ENCODE results near the gene RELCH. TPM values are rescaled to one million over a fixed set of nuclear protein-coding genes. Genes with fewer than 3 reads are reported as not detected.

RELCH gene
- total RNA-seq, 1 donor from 2014 or later, result 32.6 TPM

GRCh38 chr18:62200121-62200914 lies 13.3 kb downstream of the RELCH start:
- peaks cover 3% of the 10 kb centered on the region for H3K36me3 Mint-ChIP-seq (ENCODE audit: low read depth)
- H3K4me1 Mint-ChIP-seq (ENCODE audit: low read depth), result peaks cover 24% of the 10 kb centered on the region
- no peak overlapping the region for H3K4me3 Mint-ChIP-seq
- H3K9me3 Mint-ChIP-seq, result no peaks in the 10 kb centered on the region
- no peaks in the 10 kb centered on the region for H3K27me3 Mint-ChIP-seq (ENCODE audit: insufficient read depth)
- intact Hi-C loops (cut with micrococcal nuclease), result no loop called here
- no peak overlapping the region for H3K27ac Mint-ChIP-seq
- DNase-seq (ENCODE audit: low spot score), result no peak

- peaks cover 3% of the 10 kb centered on the region for H3K36me3 Mint-ChIP-seq (ENCODE audit: low read depth)
- no peak for DNase-seq (ENCODE audit: low spot score)
- no peak overlapping the region for H3K4me3 Mint-ChIP-seq
- H3K4me1 Mint-ChIP-seq (ENCODE audit: low read depth), result peaks cover 20% of the 10 kb centered on the region
- no peaks in the 10 kb centered on the region for H3K27me3 Mint-ChIP-seq (ENCODE audit: insufficient read depth)
- H3K9me3 Mint-ChIP-seq, result no peaks in the 10 kb centered on the region
- intact Hi-C loops (cut with micrococcal nuclease), result no loop called here
- no peak overlapping the region for H3K27ac Mint-ChIP-seq
Measured at GRCh38 chr18:62201870-62202269, 14.8 kb downstream of the RELCH start.

- Mint-ChIP-seq H3K27ac (no peak overlapping the region), H3K9me3 (peaks cover 5% of the 10 kb centered on the region), H3K27me3 (ENCODE audit: insufficient read depth) (no peaks in the 10 kb centered on the region), H3K4me1 (ENCODE audit: low read depth) (peaks cover 14% of the 10 kb centered on the region), H3K36me3 (ENCODE audit: low read depth) (peaks cover 10% of the 10 kb centered on the region), H3K4me3 (no peak overlapping the region)
- intact Hi-C loops (cut with micrococcal nuclease), result no loop called here
- DNase-seq (ENCODE audit: low spot score), result no peak
Measured at GRCh38 chr18:62205824-62206223, 18.8 kb downstream of the RELCH start.

- intact Hi-C loops (cut with micrococcal nuclease), result no loop called here
- Mint-ChIP-seq H3K27me3 (ENCODE audit: insufficient read depth) (no peaks in the 10 kb centered on the region), H3K27ac (no peak overlapping the region)
Measured at GRCh38 chr18:62206593-62206992, 19.5 kb downstream of the RELCH start.

GRCh38 chr18:62209046-62209445 lies 22.0 kb downstream of the RELCH start:
- no peak overlapping the region for H3K4me3 Mint-ChIP-seq
- H3K4me1 Mint-ChIP-seq (ENCODE audit: low read depth), result peaks cover 14% of the 10 kb centered on the region
- no peaks in the 10 kb centered on the region for H3K27me3 Mint-ChIP-seq (ENCODE audit: insufficient read depth)
- intact Hi-C loops (cut with micrococcal nuclease), result no loop called here
- no peak overlapping the region for H3K27ac Mint-ChIP-seq
- H3K9me3 Mint-ChIP-seq, result peaks cover 5% of the 10 kb centered on the region
- DNase-seq (ENCODE audit: low spot score), result no peak
- peaks cover 24% of the 10 kb centered on the region for H3K36me3 Mint-ChIP-seq (ENCODE audit: low read depth)

More at GRCh38 chr18:62206593-62206992, 19.5 kb downstream of the RELCH start:
- peaks cover 5% of the 10 kb centered on the region for H3K9me3 Mint-ChIP-seq
- H3K4me3 Mint-ChIP-seq, result no peak overlapping the region
- peaks cover 12% of the 10 kb centered on the region for H3K36me3 Mint-ChIP-seq (ENCODE audit: low read depth)
- DNase-seq (ENCODE audit: low spot score), result no peak
- H3K4me1 Mint-ChIP-seq (ENCODE audit: low read depth), result peaks cover 14% of the 10 kb centered on the region

- Mint-ChIP-seq H3K27ac (no peak overlapping the region), H3K27me3 (ENCODE audit: insufficient read depth) (no peaks in the 10 kb centered on the region)
Measured at GRCh38 chr18:62210138-62210537, 23.1 kb downstream of the RELCH start.

GRCh38 chr18:62211325-62211828 lies 24.3 kb downstream of the RELCH start:
- Mint-ChIP-seq H3K27me3 (ENCODE audit: insufficient read depth) (no peaks in the 10 kb centered on the region), H3K9me3 (peaks cover 5% of the 10 kb centered on the region), H3K27ac (no peak overlapping the region), H3K36me3 (ENCODE audit: low read depth) (peaks cover 29% of the 10 kb centered on the region), H3K4me1 (ENCODE audit: low read depth) (peaks cover 14% of the 10 kb centered on the region), H3K4me3 (no peak overlapping the region)
- DNase-seq (ENCODE audit: low spot score), result no peak
- intact Hi-C loops (cut with micrococcal nuclease), result no loop called here

More at GRCh38 chr18:62210138-62210537, 23.1 kb downstream of the RELCH start:
- no peak for DNase-seq (ENCODE audit: low spot score)
- intact Hi-C loops (cut with micrococcal nuclease), result no loop called here
- peaks cover 14% of the 10 kb centered on the region for H3K4me1 Mint-ChIP-seq (ENCODE audit: low read depth)
- peaks cover 5% of the 10 kb centered on the region for H3K9me3 Mint-ChIP-seq
- peaks cover 29% of the 10 kb centered on the region for H3K36me3 Mint-ChIP-seq (ENCODE audit: low read depth)
- H3K4me3 Mint-ChIP-seq, result no peak overlapping the region

GRCh38 chr18:62214790-62215189 lies 27.7 kb downstream of the RELCH start:
- H3K9me3 Mint-ChIP-seq, result peaks cover 5% of the 10 kb centered on the region
- H3K36me3 Mint-ChIP-seq (ENCODE audit: low read depth), result peaks cover 34% of the 10 kb centered on the region
- no peak for DNase-seq (ENCODE audit: low spot score)
- H3K27ac Mint-ChIP-seq, result no peak overlapping the region
- H3K4me3 Mint-ChIP-seq, result no peak overlapping the region
- no peaks in the 10 kb centered on the region for H3K27me3 Mint-ChIP-seq (ENCODE audit: insufficient read depth)
- H3K4me1 Mint-ChIP-seq (ENCODE audit: low read depth), result peaks cover 16% of the 10 kb centered on the region
- intact Hi-C loops (cut with micrococcal nuclease), result no loop called here

GRCh38 chr18:62224229-62224628 lies 37.2 kb downstream of the RELCH start:
- H3K36me3 Mint-ChIP-seq (ENCODE audit: low read depth), result peaks cover 41% of the 10 kb centered on the region
- no peaks in the 10 kb centered on the region for H3K4me1 Mint-ChIP-seq (ENCODE audit: low read depth)
- no peak for DNase-seq (ENCODE audit: low spot score)
- H3K27me3 Mint-ChIP-seq (ENCODE audit: insufficient read depth), result no peaks in the 10 kb centered on the region
- H3K4me3 Mint-ChIP-seq, result no peak overlapping the region
- H3K9me3 Mint-ChIP-seq, result peaks cover 17% of the 10 kb centered on the region
- no peak overlapping the region for H3K27ac Mint-ChIP-seq
- intact Hi-C loops (cut with micrococcal nuclease), result no loop called here

- Mint-ChIP-seq H3K9me3 (peaks cover 17% of the 10 kb centered on the region), H3K27me3 (ENCODE audit: insufficient read depth) (no peaks in the 10 kb centered on the region), H3K4me3 (no peak overlapping the region), H3K36me3 (ENCODE audit: low read depth) (peaks cover 48% of the 10 kb centered on the region), H3K4me1 (ENCODE audit: low read depth) (no peaks in the 10 kb centered on the region), H3K27ac (no peak overlapping the region)
- intact Hi-C loops (cut with micrococcal nuclease), result no loop called here
- no peak for DNase-seq (ENCODE audit: low spot score)
Measured at GRCh38 chr18:62226047-62226446, 39.0 kb downstream of the RELCH start.

- Mint-ChIP-seq H3K4me3 (no peak overlapping the region), H3K36me3 (ENCODE audit: low read depth) (peaks cover 37% of the 10 kb centered on the region), H3K27ac (no peak overlapping the region), H3K4me1 (ENCODE audit: low read depth) (peaks cover 8% of the 10 kb centered on the region), H3K27me3 (ENCODE audit: insufficient read depth) (no peaks in the 10 kb centered on the region), H3K9me3 (peaks cover 5% of the 10 kb centered on the region)
- intact Hi-C loops (cut with micrococcal nuclease), result no loop called here
- no peak for DNase-seq (ENCODE audit: low spot score)
Measured at GRCh38 chr18:62236252-62236651, 49.2 kb downstream of the RELCH start.

GRCh38 chr18:62239475-62239874 lies 52.4 kb downstream of the RELCH start:
- no peaks in the 10 kb centered on the region for H3K27me3 Mint-ChIP-seq (ENCODE audit: insufficient read depth)
- H3K4me1 Mint-ChIP-seq (ENCODE audit: low read depth), result peaks cover 8% of the 10 kb centered on the region
- H3K36me3 Mint-ChIP-seq (ENCODE audit: low read depth), result peaks cover 30% of the 10 kb centered on the region
- no peak overlapping the region for H3K27ac Mint-ChIP-seq
- DNase-seq (ENCODE audit: low spot score), result no peak
- peaks cover 5% of the 10 kb centered on the region for H3K9me3 Mint-ChIP-seq
- no peak overlapping the region for H3K4me3 Mint-ChIP-seq
- intact Hi-C loops (cut with micrococcal nuclease), result no loop called here

- intact Hi-C loops (cut with micrococcal nuclease), result no loop called here
- no peak for DNase-seq (ENCODE audit: low spot score)
- no peaks in the 10 kb centered on the region for H3K9me3 Mint-ChIP-seq
- no peaks in the 10 kb centered on the region for H3K27me3 Mint-ChIP-seq (ENCODE audit: insufficient read depth)
- no peak overlapping the region for H3K4me3 Mint-ChIP-seq
- no peak overlapping the region for H3K27ac Mint-ChIP-seq
- H3K4me1 Mint-ChIP-seq (ENCODE audit: low read depth), result peaks cover 8% of the 10 kb centered on the region
- peaks cover 23% of the 10 kb centered on the region for H3K36me3 Mint-ChIP-seq (ENCODE audit: low read depth)
Measured at GRCh38 chr18:62242955-62243354, 55.9 kb downstream of the RELCH start.
